Neural cell (in vitro differentiated cells): ENCODE data around the gene IPO8. TPM values are rescaled to one million over a fixed set of nuclear protein-coding genes. Genes with fewer than 3 reads are reported as not detected.

Source experiments
- H2AFZ ChIP-seq: fragments of 200-600, 300-800 bp; sonication (generic), shearing (Covaris generic); 2 replicates; pipeline ENCODE4 v1.6.0; 2014; ENCODE audit warnings: low read depth, mild to moderate bottlenecking, antibody characterized with exemption, low read length, moderate library complexity
- H3F3A ChIP-seq: fragments of 200-600 bp; shearing (Covaris generic); 2 replicates; pipeline ENCODE4 v1.6.1; 2016; ENCODE audit warnings: mild to moderate bottlenecking, moderate library complexity, mixed read lengths, antibody characterized with exemption, low read length; ENCODE audit not compliant: insufficient read depth, poor library complexity, severe bottlenecking
- H3K27ac ChIP-seq: fragments of 200-600, 300-800 bp; sonication (generic), shearing (Covaris generic); 2 replicates; pipeline ENCODE4 v1.5.1; 2014; ENCODE audit warnings: mild to moderate bottlenecking, low read length, moderate library complexity
- H3K27me3 ChIP-seq: fragments of 300-800, 200-600 bp; sonication (generic), shearing (Covaris generic); 2 replicates; pipeline ENCODE4 v1.6.0; 2014; ENCODE audit warnings: mild to moderate bottlenecking, low read depth, low read length, moderate library complexity; ENCODE audit not compliant: insufficient read depth
- H3K36me3 ChIP-seq: fragments of 300-800, 200-600 bp; sonication (generic), shearing (Covaris generic); 2 replicates; pipeline ENCODE4 v1.5.1; 2014; ENCODE audit warnings: mild to moderate bottlenecking, antibody characterized with exemption, low read length, moderate library complexity; ENCODE audit not compliant: insufficient read depth
- H3K4me2 ChIP-seq: fragments of 300-800, 200-600 bp; sonication (generic), shearing (Covaris generic); 2 replicates; pipeline ENCODE4 v1.6.0; 2014; ENCODE audit warnings: mild to moderate bottlenecking, low read length
- H3K4me3 ChIP-seq: fragments of 300-800, 200-600 bp; sonication (generic), shearing (Covaris generic); 2 replicates; pipeline ENCODE4 v1.5.1; 2014; ENCODE audit warnings: mild to moderate bottlenecking, low read length, moderate library complexity
- H3K79me2 ChIP-seq: fragments of 200-600 bp; shearing (Covaris generic); replicated peaks from 2 replicates; pipeline ENCODE4 v1.6.0; 2014; ENCODE audit warnings: mild to moderate bottlenecking, low read length, moderate library complexity; ENCODE audit not compliant: insufficient read depth
- H3K9ac ChIP-seq: fragments of 300-800, 200-600 bp; sonication (generic), shearing (Covaris generic); 2 replicates; pipeline ENCODE4 v1.6.1; 2016; ENCODE audit warnings: mild to moderate bottlenecking, low read length, mixed read lengths
- H3K9me2 ChIP-seq: fragments of 200-600 bp; shearing (Covaris generic); 2 replicates; pipeline ENCODE4 v1.6.1; 2016; ENCODE audit warnings: mild to moderate bottlenecking, low read length, mixed read lengths; ENCODE audit not compliant: insufficient read depth
- H3K9me3 ChIP-seq: fragments of 200-600, 300-800 bp; sonication (generic), shearing (Covaris generic); 2 replicates; pipeline ENCODE4 v1.6.1; 2016; ENCODE audit warnings: mild to moderate bottlenecking, mixed run types, low read length, moderate library complexity, mixed read lengths
- H4K20me1 ChIP-seq: fragments of 200-600 bp; shearing (Covaris generic); 2 replicates; pipeline ENCODE4 v1.6.1; 2016; ENCODE audit warnings: mild to moderate bottlenecking, mixed run types; ENCODE audit not compliant: insufficient read depth
- EP300 ChIP-seq: fragments of 450-650 bp; conservative IDR thresholded peaks from 2 replicates; pipeline ENCODE4 v1.6.1; 2014; ENCODE audit warnings: antibody characterized with exemption, mild to moderate bottlenecking, moderate library complexity; ENCODE audit not compliant: poor library complexity, severe bottlenecking
- EZH2 ChIP-seq: fragments of 200-600, 300-800 bp; shearing (Covaris generic), sonication (generic); IDR thresholded peaks from 2 replicates; pipeline ENCODE4 v1.6.1; 2014; ENCODE audit warnings: antibody characterized with exemption, low read length, borderline replicate concordance, mild to moderate bottlenecking; ENCODE audit not compliant: insufficient read depth, poor library complexity, severe bottlenecking
- MXI1 ChIP-seq: fragments of 450-650 bp; conservative IDR thresholded peaks from 2 replicates; pipeline ENCODE4 v1.6.1; 2014; ENCODE audit warnings: antibody characterized with exemption, mild to moderate bottlenecking; ENCODE audit not compliant: poor library complexity, severe bottlenecking
- POLR2AphosphoS5 ChIP-seq: IDR thresholded peaks from 2 replicates; pipeline ENCODE4 v1.6.1; 2012
- RAD21 ChIP-seq: fragments of 450-650 bp; conservative IDR thresholded peaks from 2 replicates; pipeline ENCODE4 v1.6.1; 2014; ENCODE audit warnings: antibody characterized with exemption, mild to moderate bottlenecking, moderate library complexity
- REST ChIP-seq: IDR thresholded peaks from 2 replicates; pipeline ENCODE4 v1.6.1; 2012; ENCODE audit warnings: borderline replicate concordance
- SMC3 ChIP-seq: fragments of 450-650 bp; conservative IDR thresholded peaks from 2 replicates; pipeline ENCODE4 v1.6.1; 2014; ENCODE audit warnings: antibody characterized with exemption, mild to moderate bottlenecking, moderate library complexity; ENCODE audit not compliant: poor library complexity
- TAF1 ChIP-seq: IDR thresholded peaks from 2 replicates; pipeline ENCODE4 v1.6.1; 2012; ENCODE audit warnings: low read depth
- polyA plus RNA-seq: library from polyadenylated mRNA; depleted of rRNA; stranded (reverse); fragments of >200 nt; gene quantifications from 2 replicates; pipeline ENCODE4 v1.2.3, GENCODE V29; 2014
- TF ChIP-seq, protein P1 (sequence below): fragments of 450-650 bp; IDR thresholded peaks from 2 replicates; pipeline ENCODE4 v1.5.1; 2014; ENCODE audit warnings: antibody characterized with exemption, mild to moderate bottlenecking, moderate library complexity; ENCODE audit not compliant: poor library complexity, severe bottlenecking

IPO8 gene
- polyA plus RNA-seq, 1 donor from 2014 or later, result 18.8 TPM

GRCh38 chr12:30631740-30632139 lies 63.9 kb downstream of the IPO8 start:
- H3K27ac ChIP-seq, result no peak overlapping the region
- H3K4me3 ChIP-seq, result no peak overlapping the region
- H2AFZ ChIP-seq, result no peak overlapping the region
- TF ChIP-seq SMC3 (no peak), EP300 (no peak), RAD21 (no peak), EZH2 (no peak), TAF1 (no peak), MXI1 (no peak), POLR2AphosphoS5 (no peak), REST (no peak)
- TF ChIP-seq, protein P1, sequence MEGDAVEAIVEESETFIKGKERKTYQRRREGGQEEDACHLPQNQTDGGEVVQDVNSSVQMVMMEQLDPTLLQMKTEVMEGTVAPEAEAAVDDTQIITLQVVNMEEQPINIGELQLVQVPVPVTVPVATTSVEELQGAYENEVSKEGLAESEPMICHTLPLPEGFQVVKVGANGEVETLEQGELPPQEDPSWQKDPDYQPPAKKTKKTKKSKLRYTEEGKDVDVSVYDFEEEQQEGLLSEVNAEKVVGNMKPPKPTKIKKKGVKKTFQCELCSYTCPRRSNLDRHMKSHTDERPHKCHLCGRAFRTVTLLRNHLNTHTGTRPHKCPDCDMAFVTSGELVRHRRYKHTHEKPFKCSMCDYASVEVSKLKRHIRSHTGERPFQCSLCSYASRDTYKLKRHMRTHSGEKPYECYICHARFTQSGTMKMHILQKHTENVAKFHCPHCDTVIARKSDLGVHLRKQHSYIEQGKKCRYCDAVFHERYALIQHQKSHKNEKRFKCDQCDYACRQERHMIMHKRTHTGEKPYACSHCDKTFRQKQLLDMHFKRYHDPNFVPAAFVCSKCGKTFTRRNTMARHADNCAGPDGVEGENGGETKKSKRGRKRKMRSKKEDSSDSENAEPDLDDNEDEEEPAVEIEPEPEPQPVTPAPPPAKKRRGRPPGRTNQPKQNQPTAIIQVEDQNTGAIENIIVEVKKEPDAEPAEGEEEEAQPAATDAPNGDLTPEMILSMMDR, result no peak
- H3K79me2 ChIP-seq, result no peaks in the 10 kb centered on the region
- H3K27me3 ChIP-seq, result no peaks in the 10 kb centered on the region
- no peak overlapping the region for H3K4me2 ChIP-seq
- no peak overlapping the region for H3K9ac ChIP-seq
- H4K20me1 ChIP-seq, result no peaks in the 10 kb centered on the region
- H3K36me3 ChIP-seq, result peaks cover 4% of the 10 kb centered on the region
- no peaks in the 10 kb centered on the region for H3K9me3 ChIP-seq
- peaks cover 3% of the 10 kb centered on the region for H3K9me2 ChIP-seq
- no peaks in the 10 kb centered on the region for H3F3A ChIP-seq

DNA sequence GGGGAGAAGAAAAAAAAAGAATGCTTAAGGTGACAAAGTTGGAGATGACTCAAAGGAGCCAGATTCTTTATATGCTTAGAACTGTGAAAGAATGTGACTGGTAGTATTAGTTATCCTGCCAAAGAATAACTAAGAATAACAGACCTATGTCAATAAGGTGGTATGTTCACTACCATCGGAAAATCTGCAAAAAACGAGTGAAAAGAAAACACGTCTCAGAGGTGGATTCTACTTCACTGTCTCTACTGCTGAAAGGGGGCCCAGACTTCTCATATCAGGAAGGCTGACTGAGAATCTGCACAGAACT lies 64.7 kb downstream of the IPO8 start:
- Histone ChIP-seq H4K20me1 (no peaks in the 10 kb centered on the region), H3K9me2 (peaks cover 3% of the 10 kb centered on the region), H3K4me2 (no peak overlapping the region), H3K79me2 (no peaks in the 10 kb centered on the region), H3K9ac (no peak overlapping the region), H3K9me3 (no peaks in the 10 kb centered on the region), H3K36me3 (peaks cover 4% of the 10 kb centered on the region), H3K4me3 (no peak overlapping the region), H3K27ac (no peak overlapping the region), H3F3A (no peaks in the 10 kb centered on the region), H2AFZ (no peak overlapping the region), H3K27me3 (no peaks in the 10 kb centered on the region)
- TF ChIP-seq, protein P1, result no peak
- TF ChIP-seq REST (no peak), EP300 (no peak), EZH2 (no peak), SMC3 (no peak), MXI1 (no peak), POLR2AphosphoS5 (no peak)
